H1 (cell line): Measurements from ENCODE around the gene UBE2I. TPM values are rescaled to one million over a fixed set of nuclear protein-coding genes. Genes with fewer than 3 reads are reported as not detected.

Source experiments
- CTCF ChIA-PET: fragments of 300-600 bp; sonication (Branson Sonifier 250); formaldehyde crosslinking; loops from one replicate; lab custom pipeline; 2021; ENCODE audit not compliant: partially characterized antibody; lab: Charles Lee
- POLR2A ChIA-PET: fragments of 300-600 bp; sonication (Branson Sonifier 250); formaldehyde crosslinking; loops from one replicate; lab custom pipeline; 2021; ENCODE audit warnings: inconsistent platforms; ENCODE audit not compliant: partially characterized antibody; lab: Charles Lee
- DNase-seq, 2 experiments: peaks; one replicate each; pipeline versions ENCODE4 v3.0.0 to v3.0.0-alpha.2; 2010 to 2022; ENCODE audit warnings: low spot score in 2 of 2, low read depth in 1 of 2, mixed read lengths in 1 of 2
- FAIRE-seq: peaks from 2 replicates; lab custom pipeline; 2011; peaks lifted over from hg19 to GRCh38; lab: Jason Lieb, UNC
- H2AFZ ChIP-seq: 2 replicates; pipeline ENCODE4 v1.8.1; 2012; ENCODE audit warnings: low read length, inconsistent platforms
- H2AK5ac ChIP-seq: 2 replicates; pipeline ENCODE4 v1.6.1; 2013; ENCODE audit warnings: low read depth, low read length
- H2BK120ac ChIP-seq: replicated peaks from 2 replicates; pipeline ENCODE3; 2013; ENCODE audit warnings: low read depth, low read length, inconsistent platforms
- H2BK12ac ChIP-seq: 2 replicates; pipeline ENCODE4 v1.6.1; 2013; ENCODE audit warnings: low read depth, low read length
- H2BK15ac ChIP-seq: 2 replicates; pipeline ENCODE4 v1.6.1; 2013; ENCODE audit warnings: low read length
- H2BK20ac ChIP-seq: 2 replicates; pipeline ENCODE4 v1.6.1; 2013; ENCODE audit warnings: low read length
- H2BK5ac ChIP-seq: 2 replicates; pipeline ENCODE4 v1.6.1; 2013; ENCODE audit warnings: low read depth, low read length
- H3K14ac ChIP-seq: 2 replicates; pipeline ENCODE4 v1.6.1; 2013; ENCODE audit warnings: inconsistent platforms; ENCODE audit not compliant: insufficient read length
- H3K18ac ChIP-seq: 2 replicates; pipeline ENCODE4 v1.6.1; 2013; ENCODE audit warnings: low read length; ENCODE audit errors: extremely low read depth
- H3K23ac ChIP-seq: 2 replicates; pipeline ENCODE4 v1.6.1; 2013; ENCODE audit warnings: inconsistent platforms; ENCODE audit not compliant: insufficient read length
- H3K23me2 ChIP-seq: 2 replicates; pipeline ENCODE4 v1.6.1; 2013; ENCODE audit warnings: low read depth, low read length
- H3K27ac ChIP-seq: 2 replicates; pipeline ENCODE4 v1.6.1; 2011; ENCODE audit warnings: low read depth, low read length, inconsistent platforms
- H3K27me3 ChIP-seq, 4 experiments: replicated peaks in 1 of 4; 1 replicate in 1 of 4; 2 replicates in 3 of 4; pipeline versions ENCODE4 v1.6.1 to v1.8.1; 2011 to 2013; ENCODE audit warnings: low read length in 3 of 4, mild to moderate bottlenecking in 3 of 4, inconsistent platforms in 2 of 4, mixed read lengths in 2 of 4, moderate library complexity in 1 of 4; ENCODE audit not compliant: control insufficient read depth in 3 of 4, insufficient read depth in 3 of 4; ENCODE audit errors: extremely low read depth in 1 of 4
- H3K36me3 ChIP-seq, 4 experiments: 2 replicates each; pipeline versions ENCODE4 v1.6.1 to v1.8.1; 2011 to 2013; ENCODE audit warnings: mild to moderate bottlenecking in 4 of 4, low read length in 3 of 4, moderate library complexity in 2 of 4, control low read depth in 1 of 4, inconsistent platforms in 1 of 4; ENCODE audit not compliant: insufficient read depth in 4 of 4, control insufficient read depth in 2 of 4
- H3K4ac ChIP-seq: replicated peaks from 2 replicates; pipeline ENCODE3; 2013; ENCODE audit warnings: low read length, low read depth, mixed read lengths, inconsistent platforms; ENCODE audit not compliant: insufficient read length
- H3K4me1 ChIP-seq, 4 experiments: replicated peaks in 1 of 4; 1 replicate in 1 of 4; 2 replicates in 3 of 4; pipeline versions ENCODE4 v1.6.1 to v1.8.1; 2011 to 2013; ENCODE audit warnings: low read length in 3 of 4, inconsistent platforms in 2 of 4, mixed read lengths in 1 of 4; ENCODE audit not compliant: insufficient read depth in 4 of 4, control insufficient read depth in 3 of 4
- H3K4me2 ChIP-seq, 2 experiments: 2 replicates each; pipeline versions ENCODE4 v1.6.1 to v1.8.1; 2011 to 2013; ENCODE audit warnings: low read depth in 2 of 2, low read length in 2 of 2, control low read depth in 1 of 2, inconsistent platforms in 1 of 2, mild to moderate bottlenecking in 1 of 2; ENCODE audit not compliant: insufficient read depth in 1 of 2
- H3K4me3 ChIP-seq, 4 experiments: fragments of 200-600, 300-600 bp in 1 of 4; sonication (generic), shearing (Covaris generic), sonication (Bioruptor Twin) in 1 of 4; 2 replicates each; pipeline versions ENCODE4 v1.5.1 to v1.8.1; 2011 to 2016; ENCODE audit warnings: low read length in 4 of 4, low read depth in 3 of 4, control low read depth in 2 of 4, inconsistent platforms in 2 of 4, mild to moderate bottlenecking in 2 of 4, mixed read lengths in 1 of 4, moderate library complexity in 1 of 4; ENCODE audit not compliant: insufficient read depth in 2 of 4; ENCODE audit errors: extremely low read depth in 1 of 4
- H3K56ac ChIP-seq: replicated peaks from 2 replicates; pipeline ENCODE3; 2013; ENCODE audit warnings: low read depth, mild to moderate bottlenecking, mixed read lengths, low read length, inconsistent platforms; ENCODE audit not compliant: insufficient read length
- H3K79me1 ChIP-seq: 2 replicates; pipeline ENCODE4 v1.6.1; 2013; ENCODE audit warnings: low read depth, low read length, control low read depth
- H3K79me2 ChIP-seq, 2 experiments: 2 replicates each; pipeline versions ENCODE4 v1.6.1 to v1.8.1; 2012 to 2013; ENCODE audit warnings: low read length in 2 of 2, mild to moderate bottlenecking in 2 of 2, inconsistent platforms in 1 of 2; ENCODE audit not compliant: insufficient read depth in 2 of 2, control insufficient read depth in 1 of 2
- H3K9ac ChIP-seq, 4 experiments: replicated peaks in 1 of 4; 1 replicate in 1 of 4; 2 replicates in 3 of 4; pipeline versions ENCODE4 v1.6.1 to v1.8.1; 2011 to 2013; ENCODE audit warnings: low read depth in 3 of 4, low read length in 3 of 4, control low read depth in 2 of 4, mild to moderate bottlenecking in 2 of 4, moderate library complexity in 2 of 4, inconsistent platforms in 1 of 4; ENCODE audit errors: extremely low read depth in 1 of 4
- H3K9me3 ChIP-seq, 2 experiments: 2 replicates each; pipeline versions ENCODE4 v1.6.1 to v1.8.1; 2012 to 2013; ENCODE audit warnings: mild to moderate bottlenecking in 2 of 2, moderate library complexity in 2 of 2, control low read depth in 1 of 2, inconsistent platforms in 1 of 2, low read depth in 1 of 2, low read length in 1 of 2, mixed read lengths in 1 of 2; ENCODE audit not compliant: insufficient read depth in 2 of 2
- H4K20me1 ChIP-seq, 2 experiments: replicated peaks in 1 of 2; 2 replicates each; pipeline versions ENCODE3 to v1.8.1; 2011 to 2013; ENCODE audit warnings: inconsistent platforms in 2 of 2, low read length in 2 of 2, mild to moderate bottlenecking in 1 of 2; ENCODE audit not compliant: insufficient read depth in 2 of 2, control insufficient read depth in 1 of 2
- H4K5ac ChIP-seq: 2 replicates; pipeline ENCODE4 v1.6.1; 2013; ENCODE audit warnings: low read length, low read depth, mixed read lengths, inconsistent platforms; ENCODE audit not compliant: insufficient read length
- H4K8ac ChIP-seq: 2 replicates; pipeline ENCODE4 v1.8.0; 2013; ENCODE audit warnings: mild to moderate bottlenecking, moderate library complexity, low read length, inconsistent platforms; ENCODE audit not compliant: insufficient read depth; ENCODE audit errors: extremely low read depth
- H4K91ac ChIP-seq: replicated peaks from 2 replicates; pipeline ENCODE3; 2013; ENCODE audit warnings: low read length, mixed read lengths, inconsistent platforms; ENCODE audit not compliant: insufficient read length
- ASH2L ChIP-seq: fragments of 200-600, 300-600 bp; sonication (generic); IDR thresholded peaks from one replicate; pipeline ENCODE4 v1.7.1; 2017; ENCODE audit warnings: low read length
- CBX8 ChIP-seq: fragments of 300-800, 300-1000 bp; sonication (generic); IDR thresholded peaks from 2 replicates; pipeline ENCODE4 v1.7.1; 2016; ENCODE audit warnings: low read depth, low read length, borderline replicate concordance
- CTBP2 ChIP-seq: IDR thresholded peaks from 2 replicates; pipeline ENCODE4 v1.7.0; 2011; ENCODE audit warnings: borderline replicate concordance, mild to moderate bottlenecking, moderate library complexity, mixed read lengths, low read length; ENCODE audit not compliant: insufficient read depth, insufficient read length
- CTCF ChIP-seq, 3 experiments: IDR thresholded peaks; 1 replicate in 2 of 3; 2 replicates in 1 of 3; pipeline versions ENCODE4 v1.5.1 to v1.6.1; 2011; ENCODE audit warnings: low read length in 3 of 3, mild to moderate bottlenecking in 3 of 3, inconsistent platforms in 2 of 3, low read depth in 1 of 3, moderate library complexity in 1 of 3; ENCODE audit not compliant: insufficient read depth in 1 of 3; ENCODE audit errors: control extremely low read depth in 1 of 3
- EP300 ChIP-seq, 2 experiments: IDR thresholded peaks; 1 replicate in 1 of 2; 2 replicates in 1 of 2; pipeline ENCODE4 v1.6.1; 2011 to 2012; ENCODE audit warnings: low read depth in 2 of 2, low read length in 2 of 2, mild to moderate bottlenecking in 2 of 2, borderline replicate concordance in 1 of 2, inconsistent platforms in 1 of 2, moderate library complexity in 1 of 2
- MAFK ChIP-seq: IDR thresholded peaks from 2 replicates; pipeline ENCODE4 v1.6.1; 2012; ENCODE audit warnings: low read depth, mild to moderate bottlenecking, improper control_type of control experiment, low read length
- RFX5 ChIP-seq: IDR thresholded peaks from 2 replicates; pipeline ENCODE4 v1.6.1; 2011; ENCODE audit warnings: low read depth, low read length, improper control_type of control experiment, borderline replicate concordance
- SAP30 ChIP-seq: fragments of 300-600 bp; sonication (generic); IDR thresholded peaks from 2 replicates; pipeline ENCODE4 v1.7.1; 2012; ENCODE audit warnings: low read length, moderate library complexity, mild to moderate bottlenecking, inconsistent platforms; ENCODE audit not compliant: insufficient read depth, insufficient replicate concordance
- WGBS, 2 experiments: shearing (Covaris generic) in 1 of 2; methylation state at CpG; one replicate each; pipeline versions ENCODE4 v1.1.6 to v1.1.7; 2013 to 2015; ENCODE audit warnings: low lambda C conversion rate in 2 of 2, mixed read lengths in 2 of 2, inconsistent platforms in 1 of 2, low coverage in 1 of 2, missing lambda C conversion rate in 1 of 2; ENCODE audit not compliant: insufficient replicate concordance in 2 of 2, insufficient coverage in 1 of 2, insufficient read length in 1 of 2; ENCODE audit errors: extremely low coverage in 1 of 2, missing lambda C conversion rate in 1 of 2; 5-methylcytosine and 5-hydroxymethylcytosine counted together
- polyA plus RNA-seq, 7 experiments: library from polyadenylated mRNA; depleted of rRNA in 3 of 7; stranded (reverse) in 5 of 7; unstranded in 2 of 7; fragments of >200 nt in 5 of 7; fragments of 200-250 nt in 2 of 7; gene quantifications; 1 replicate in 5 of 7; 2 replicates in 1 of 7; 4 replicates in 1 of 7; pipeline versions ENCODE4 v1.2.1 to v1.2.3, GENCODE V29; 2011 to 2013; ENCODE audit warnings: missing spikeins in 2 of 7, mixed read lengths in 2 of 7
- total RNA-seq: library from RNA; stranded (reverse); fragmentation: NEBNext Ultra II Directional; extraction: Animal tissue kit (Norgen Biotek cat#: 25700); gene quantifications from 2 replicates; pipeline ENCODE4 v1.2.1, GENCODE V29; 2021

The UBE2I gene
- total and polyA plus RNA-seq, 2 of the 8 experiments (the other 6 are each of a cell fraction or from before 2014, with no cell fraction given) = 148 to 268 TPM

DNA sequence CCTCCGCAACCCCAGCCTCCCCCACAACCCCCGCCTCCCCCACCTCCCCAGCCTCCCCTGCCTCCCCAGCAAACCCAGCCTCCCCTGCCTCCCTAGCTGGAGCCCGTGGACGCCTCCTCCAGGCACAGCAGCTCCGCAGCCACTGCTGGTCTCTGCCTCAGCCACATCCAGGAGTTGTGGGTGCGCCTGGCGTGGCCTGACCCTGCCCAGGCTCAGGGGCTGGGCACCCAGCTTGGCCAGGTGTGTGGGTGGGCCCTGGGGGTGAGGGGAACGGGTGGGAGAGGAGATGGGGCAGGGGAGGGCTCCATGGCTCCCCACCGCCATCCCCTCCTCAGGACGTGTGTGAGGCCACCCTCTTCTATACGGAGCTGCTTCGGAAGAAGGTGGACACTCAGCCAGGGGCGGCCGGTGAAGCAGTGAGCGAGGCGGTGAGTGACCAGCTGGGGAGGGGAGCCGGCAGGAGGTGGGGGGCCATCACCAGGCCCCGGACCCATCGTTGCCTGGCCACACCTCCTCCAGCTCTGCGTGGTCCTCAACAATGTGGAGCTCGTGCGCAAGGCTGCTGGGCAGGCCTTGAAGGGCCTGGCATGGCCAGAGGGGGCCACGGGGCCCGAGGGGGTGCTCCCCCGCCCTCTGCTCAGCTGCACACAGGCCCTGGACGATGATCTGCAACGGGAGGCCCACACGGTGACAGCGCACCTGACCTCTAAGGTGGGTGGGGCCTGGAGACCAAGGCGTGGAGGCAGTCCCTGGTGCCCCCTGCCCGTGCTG is 36.4 kb downstream of the UBE2I start:
- H2BK15ac ChIP-seq = no peak overlapping the region
- ChIA-PET POLR2A (interaction anchor here (1.0 to 3.0 kb wide), 6 partner anchors 13 to 76 kb away, joined by 3 to 19 read pairs (median 4); partner anchors contain the start of gene BAIAP3), CTCF (interaction anchor here (0.6 to 11.1 kb wide), 8 partner anchors 9 to 79 kb away, joined by 3 to 52 read pairs (median 5); partner anchors contain the start of gene BAIAP3)
- H3K27me3 ChIP-seq = peaks cover 0 to 6% (median 0%) of the 10 kb centered on the region in 4 experiments; a peak in 3 of 7 replicates
- peaks cover 4% of the 10 kb centered on the region; the same call in 1 of the 2 replicates for H3K23me2 ChIP-seq
- no peak overlapping the region for H3K18ac ChIP-seq
- H2BK120ac ChIP-seq = no peak overlapping the region
- 0 out of 2 replicates have a peak, but pooled peaks cover 2% of the 10 kb centered on the region for H3K79me1 ChIP-seq
- no peak overlapping the region for H3K9ac ChIP-seq
- peak overlapping the region; percentile 57; the same call in 1 of the 2 replicates for H4K8ac ChIP-seq
- H2BK5ac ChIP-seq = no peak overlapping the region
- H4K20me1 ChIP-seq = peaks cover 0 to 11% of the 10 kb centered on the region in 2 experiments
- H3K36me3 ChIP-seq = peaks cover 4 to 9% (median 5%) of the 10 kb centered on the region in 4 experiments; a peak in 4 of 8 replicates
- H3K4me2 ChIP-seq = no peak overlapping the region
- H3K4me1 ChIP-seq = peaks cover 0 to 15% (median 4%) of the 10 kb centered on the region in 4 experiments; a peak in 5 of 7 replicates
- no peak overlapping the region for H2AK5ac ChIP-seq
- FAIRE-seq (no peak), DNase-seq (no peak)
- H2AFZ ChIP-seq = no peak overlapping the region
- no peak overlapping the region for H2BK20ac ChIP-seq
- H3K4ac ChIP-seq = no peak overlapping the region
- no peak overlapping the region for H4K91ac ChIP-seq
- 92% methylated on average over 22 of the region's 31 CpGs; no CpG with 5 or more reads in 1 of the 2 experiments for WGBS, 2 experiments
- H4K5ac ChIP-seq = no peak overlapping the region
- H3K14ac ChIP-seq = no peak overlapping the region
- peaks cover 0 to 4% of the 10 kb centered on the region in 2 experiments; a peak in 1 of 4 replicates for H3K79me2 ChIP-seq
- H3K9me3 ChIP-seq = no peaks in the 10 kb centered on the region
- H3K23ac ChIP-seq = no peak overlapping the region
- H3K4me3 ChIP-seq = no peak overlapping the region
- H2BK12ac ChIP-seq = no peak overlapping the region
- H3K56ac ChIP-seq = no peak overlapping the region
- H3K27ac ChIP-seq = no peak overlapping the region
- TF ChIP-seq MAFK = no peak
- TF ChIP-seq ASH2L = no peak
- no peak for TF ChIP-seq EP300 (IDR thresholded peaks at IDR 0.05; ENCODE audit: borderline replicate concordance in 1 of 2, low read depth in 2 of 2, low read length in 2 of 2)
- no peak for TF ChIP-seq SAP30
- TF ChIP-seq CTCF (IDR thresholded peaks at IDR 0.05; ENCODE audit: control extremely low read depth in 1 of 3, insufficient read depth in 1 of 3, low read depth in 1 of 3, low read length in 3 of 3) = no peak
- TF ChIP-seq CTBP2 = no peak
- TF ChIP-seq RFX5 = no peak
- no peak for TF ChIP-seq CBX8
